ENCODE results near the gene ANO1. TPM values are rescaled to one million over a fixed set of nuclear protein-coding genes. Genes with fewer than 3 reads are reported as not detected.

ANO1 gene
- total and polyA plus RNA-seq, 4 donors: 7.8 to 64.8 (median 32.2) TPM

DNA sequence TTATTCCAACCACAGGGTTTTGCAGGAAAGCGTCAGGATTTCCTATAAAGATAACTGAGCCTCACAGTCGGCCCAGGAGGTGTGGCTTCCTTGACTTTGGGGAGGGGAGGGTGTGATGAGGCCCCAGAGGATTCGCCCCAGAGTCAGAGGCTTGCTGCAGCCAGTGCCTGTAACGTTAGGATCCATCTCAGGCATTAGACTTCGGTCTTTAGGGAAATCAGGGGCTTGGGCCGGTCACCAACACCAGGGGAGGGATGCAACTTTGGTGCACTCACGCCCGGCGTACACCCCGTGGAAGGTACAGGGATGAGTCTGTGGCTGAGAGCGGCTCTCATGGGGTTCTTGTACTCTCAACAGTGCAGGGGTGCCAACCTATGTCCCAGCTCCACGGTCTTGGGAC, 5.7 kb upstream of the ANO1 start:
- no peak for DNase-seq (ENCODE audit: low spot score)
- Histone ChIP-seq H3K27ac (ENCODE audit: low read depth in 1 of 2, low read length in 2 of 2) (no peak overlapping the region), H3K4me3 (ENCODE audit: low read depth in 1 of 3, low read length in 3 of 3) (no peak overlapping the region), H3K36me3 (ENCODE audit: control insufficient read depth in 4 of 4, insufficient read depth in 3 of 4, low read depth in 1 of 4, low read length in 3 of 4) (no peaks in the 10 kb centered on the region), H3K4me1 (ENCODE audit: control insufficient read depth in 4 of 4, insufficient read depth in 4 of 4, low read length in 3 of 4) (peaks cover 7 to 39% (median 32%) of the 10 kb centered on the region in 4 donors), H3K27me3 (ENCODE audit: control insufficient read depth in 4 of 4, insufficient read depth in 4 of 4, low read length in 3 of 4) (no peaks in the 10 kb centered on the region), H3K9ac (ENCODE audit: low read depth in 1 of 2, low read length in 2 of 2) (no peak overlapping the region), H3K9me3 (ENCODE audit: control insufficient read depth in 4 of 4, low read length in 3 of 4) (no peaks in the 10 kb centered on the region)
- WGBS: 80% methylated on average over 12 of the region's 12 CpGs
- TF ChIP-seq, protein P1, sequence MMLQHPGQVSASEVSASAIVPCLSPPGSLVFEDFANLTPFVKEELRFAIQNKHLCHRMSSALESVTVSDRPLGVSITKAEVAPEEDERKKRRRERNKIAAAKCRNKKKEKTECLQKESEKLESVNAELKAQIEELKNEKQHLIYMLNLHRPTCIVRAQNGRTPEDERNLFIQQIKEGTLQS (IDR thresholded peaks at IDR 0.05): no peak
- TF ChIP-seq, protein P2, sequence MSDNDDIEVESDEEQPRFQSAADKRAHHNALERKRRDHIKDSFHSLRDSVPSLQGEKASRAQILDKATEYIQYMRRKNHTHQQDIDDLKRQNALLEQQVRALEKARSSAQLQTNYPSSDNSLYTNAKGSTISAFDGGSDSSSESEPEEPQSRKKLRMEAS (IDR thresholded peaks at IDR 0.05): no peak
- TF ChIP-seq HNF4G (IDR thresholded peaks at IDR 0.05) (no peak), GABPA (IDR thresholded peaks at IDR 0.05 in 1 of 2, conservative IDR thresholded peaks at IDR 0.05 in 1 of 2) (no peak), TAF1 (conservative IDR thresholded peaks at IDR 0.05) (no peak), YY1 (IDR thresholded peaks at IDR 0.05) (no peak), NR2F2 (IDR thresholded peaks at IDR 0.05) (no peak), RXRA (IDR thresholded peaks at IDR 0.05) (no peak), RAD21 (IDR thresholded peaks at IDR 0.05) (no peak), SP1 (IDR thresholded peaks at IDR 0.05) (no peak), FOXA1 (IDR thresholded peaks at IDR 0.05) (no peak)
- TF ChIP-seq, protein P3, sequence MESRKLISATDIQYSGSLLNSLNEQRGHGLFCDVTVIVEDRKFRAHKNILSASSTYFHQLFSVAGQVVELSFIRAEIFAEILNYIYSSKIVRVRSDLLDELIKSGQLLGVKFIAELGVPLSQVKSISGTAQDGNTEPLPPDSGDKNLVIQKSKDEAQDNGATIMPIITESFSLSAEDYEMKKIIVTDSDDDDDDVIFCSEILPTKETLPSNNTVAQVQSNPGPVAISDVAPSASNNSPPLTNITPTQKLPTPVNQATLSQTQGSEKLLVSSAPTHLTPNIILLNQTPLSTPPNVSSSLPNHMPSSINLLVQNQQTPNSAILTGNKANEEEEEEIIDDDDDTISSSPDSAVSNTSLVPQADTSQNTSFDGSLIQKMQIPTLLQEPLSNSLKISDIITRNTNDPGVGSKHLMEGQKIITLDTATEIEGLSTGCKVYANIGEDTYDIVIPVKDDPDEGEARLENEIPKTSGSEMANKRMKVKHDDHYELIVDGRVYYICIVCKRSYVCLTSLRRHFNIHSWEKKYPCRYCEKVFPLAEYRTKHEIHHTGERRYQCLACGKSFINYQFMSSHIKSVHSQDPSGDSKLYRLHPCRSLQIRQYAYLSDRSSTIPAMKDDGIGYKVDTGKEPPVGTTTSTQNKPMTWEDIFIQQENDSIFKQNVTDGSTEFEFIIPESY (IDR thresholded peaks at IDR 0.05): no peak
- TF ChIP-seq, protein P4, sequence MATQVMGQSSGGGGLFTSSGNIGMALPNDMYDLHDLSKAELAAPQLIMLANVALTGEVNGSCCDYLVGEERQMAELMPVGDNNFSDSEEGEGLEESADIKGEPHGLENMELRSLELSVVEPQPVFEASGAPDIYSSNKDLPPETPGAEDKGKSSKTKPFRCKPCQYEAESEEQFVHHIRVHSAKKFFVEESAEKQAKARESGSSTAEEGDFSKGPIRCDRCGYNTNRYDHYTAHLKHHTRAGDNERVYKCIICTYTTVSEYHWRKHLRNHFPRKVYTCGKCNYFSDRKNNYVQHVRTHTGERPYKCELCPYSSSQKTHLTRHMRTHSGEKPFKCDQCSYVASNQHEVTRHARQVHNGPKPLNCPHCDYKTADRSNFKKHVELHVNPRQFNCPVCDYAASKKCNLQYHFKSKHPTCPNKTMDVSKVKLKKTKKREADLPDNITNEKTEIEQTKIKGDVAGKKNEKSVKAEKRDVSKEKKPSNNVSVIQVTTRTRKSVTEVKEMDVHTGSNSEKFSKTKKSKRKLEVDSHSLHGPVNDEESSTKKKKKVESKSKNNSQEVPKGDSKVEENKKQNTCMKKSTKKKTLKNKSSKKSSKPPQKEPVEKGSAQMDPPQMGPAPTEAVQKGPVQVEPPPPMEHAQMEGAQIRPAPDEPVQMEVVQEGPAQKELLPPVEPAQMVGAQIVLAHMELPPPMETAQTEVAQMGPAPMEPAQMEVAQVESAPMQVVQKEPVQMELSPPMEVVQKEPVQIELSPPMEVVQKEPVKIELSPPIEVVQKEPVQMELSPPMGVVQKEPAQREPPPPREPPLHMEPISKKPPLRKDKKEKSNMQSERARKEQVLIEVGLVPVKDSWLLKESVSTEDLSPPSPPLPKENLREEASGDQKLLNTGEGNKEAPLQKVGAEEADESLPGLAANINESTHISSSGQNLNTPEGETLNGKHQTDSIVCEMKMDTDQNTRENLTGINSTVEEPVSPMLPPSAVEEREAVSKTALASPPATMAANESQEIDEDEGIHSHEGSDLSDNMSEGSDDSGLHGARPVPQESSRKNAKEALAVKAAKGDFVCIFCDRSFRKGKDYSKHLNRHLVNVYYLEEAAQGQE (IDR thresholded peaks at IDR 0.05): no peak

DNA sequence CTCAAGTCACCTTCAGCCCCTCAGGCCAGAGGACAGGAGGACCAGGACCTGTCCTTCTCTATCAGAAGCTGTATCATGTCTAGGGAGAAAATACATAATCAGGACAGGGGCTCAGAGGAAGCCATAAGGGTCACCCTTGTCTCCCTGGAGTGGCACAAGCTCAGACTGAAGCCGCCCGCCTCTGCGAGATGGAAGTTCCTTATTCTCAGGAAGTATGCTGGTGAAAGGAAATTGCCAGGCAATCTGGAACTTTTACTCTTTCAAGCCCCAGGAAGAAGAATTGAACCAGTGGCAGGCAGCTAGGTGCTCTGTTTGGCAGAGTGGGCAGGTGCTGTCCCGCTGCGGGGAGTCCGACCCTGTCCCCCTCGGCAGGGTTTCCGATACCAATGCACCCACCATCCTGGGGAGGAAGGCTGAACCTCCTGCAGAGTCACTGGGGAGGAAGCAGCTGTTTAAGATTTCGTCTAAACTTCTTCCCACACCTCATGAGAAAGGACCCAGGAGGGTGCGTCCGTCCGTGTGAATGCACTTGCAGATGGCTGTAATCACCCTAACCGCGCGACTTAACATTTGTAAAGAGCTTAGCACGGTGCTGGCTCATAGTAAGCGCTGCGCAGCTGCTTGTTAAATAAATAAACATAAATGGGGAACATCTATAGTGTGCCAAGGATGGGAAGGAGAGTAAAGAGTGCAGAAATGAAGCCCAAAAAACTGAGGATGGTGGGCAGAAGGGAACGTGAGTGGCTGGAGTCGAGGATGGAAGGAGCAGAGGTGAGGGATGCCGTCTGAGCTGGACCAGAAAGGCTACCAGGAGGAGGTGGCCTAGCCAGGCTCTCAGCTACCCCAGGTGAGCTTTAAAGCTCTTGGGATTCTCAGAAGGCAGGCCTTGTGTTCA, 5.0 kb upstream of the ANO1 start:
- no peak for DNase-seq (ENCODE audit: low spot score)
- Histone ChIP-seq H3K4me3 (ENCODE audit: low read depth in 1 of 3, low read length in 3 of 3) (no peak overlapping the region), H3K27ac (ENCODE audit: low read depth in 1 of 2, low read length in 2 of 2) (no peak overlapping the region), H3K4me1 (ENCODE audit: control insufficient read depth in 4 of 4, insufficient read depth in 4 of 4, low read length in 3 of 4) (peaks cover 10 to 41% (median 34%) of the 10 kb centered on the region in 4 donors), H3K27me3 (ENCODE audit: control insufficient read depth in 4 of 4, insufficient read depth in 4 of 4, low read length in 3 of 4) (no peaks in the 10 kb centered on the region), H3K9me3 (ENCODE audit: control insufficient read depth in 4 of 4, low read length in 3 of 4) (no peaks in the 10 kb centered on the region), H3K9ac (ENCODE audit: low read depth in 1 of 2, low read length in 2 of 2) (no peak overlapping the region), H3K36me3 (ENCODE audit: control insufficient read depth in 4 of 4, insufficient read depth in 3 of 4, low read depth in 1 of 4, low read length in 3 of 4) (no peaks in the 10 kb centered on the region)
- TF ChIP-seq, protein P3 (IDR thresholded peaks at IDR 0.05): no peak
- TF ChIP-seq SP1 (IDR thresholded peaks at IDR 0.05) (no peak), FOXA1 (IDR thresholded peaks at IDR 0.05) (no peak), FOXA2 (IDR thresholded peaks at IDR 0.05) (no peak), NR2F2 (IDR thresholded peaks at IDR 0.05) (no peak), TAF1 (conservative IDR thresholded peaks at IDR 0.05) (no peak), HNF4A (conservative IDR thresholded peaks at IDR 0.05) (no peak)
- 63% methylated on average over 21 of the region's 21 CpGs for WGBS

Data from liver (tissue), 9 donors.